ENCODE results near the gene ASTN2. TPM values are rescaled to one million over a fixed set of nuclear protein-coding genes. Genes with fewer than 3 reads are reported as not detected.

Gene ASTN2
- total RNA-seq, 1 donor from 2014 or later: 15.9 TPM

DNA sequence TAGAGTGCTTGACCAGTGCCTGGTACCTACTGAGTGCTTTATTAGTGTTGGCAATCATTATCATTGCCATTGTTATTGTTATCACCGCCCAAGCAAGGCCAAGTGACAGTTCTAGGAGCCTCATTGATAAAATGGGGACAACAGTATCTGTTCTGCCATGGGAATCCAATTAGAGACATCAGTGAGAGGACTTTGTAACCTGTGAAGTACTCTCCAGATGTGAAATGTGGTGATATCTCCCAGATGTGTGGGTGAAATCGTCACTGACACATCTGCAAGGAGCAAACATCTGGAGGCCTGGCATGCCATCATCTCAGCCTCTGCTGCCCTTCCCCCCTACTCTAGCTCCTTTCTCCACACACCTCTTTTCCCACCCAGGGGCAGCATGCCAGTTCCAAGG, 1000.5 kb downstream of the ASTN2 start:
- no peak overlapping the region for H3K27ac Mint-ChIP-seq
- H3K9me3 Mint-ChIP-seq: no peaks in the 10 kb centered on the region
- TF ChIP-seq, protein P1, sequence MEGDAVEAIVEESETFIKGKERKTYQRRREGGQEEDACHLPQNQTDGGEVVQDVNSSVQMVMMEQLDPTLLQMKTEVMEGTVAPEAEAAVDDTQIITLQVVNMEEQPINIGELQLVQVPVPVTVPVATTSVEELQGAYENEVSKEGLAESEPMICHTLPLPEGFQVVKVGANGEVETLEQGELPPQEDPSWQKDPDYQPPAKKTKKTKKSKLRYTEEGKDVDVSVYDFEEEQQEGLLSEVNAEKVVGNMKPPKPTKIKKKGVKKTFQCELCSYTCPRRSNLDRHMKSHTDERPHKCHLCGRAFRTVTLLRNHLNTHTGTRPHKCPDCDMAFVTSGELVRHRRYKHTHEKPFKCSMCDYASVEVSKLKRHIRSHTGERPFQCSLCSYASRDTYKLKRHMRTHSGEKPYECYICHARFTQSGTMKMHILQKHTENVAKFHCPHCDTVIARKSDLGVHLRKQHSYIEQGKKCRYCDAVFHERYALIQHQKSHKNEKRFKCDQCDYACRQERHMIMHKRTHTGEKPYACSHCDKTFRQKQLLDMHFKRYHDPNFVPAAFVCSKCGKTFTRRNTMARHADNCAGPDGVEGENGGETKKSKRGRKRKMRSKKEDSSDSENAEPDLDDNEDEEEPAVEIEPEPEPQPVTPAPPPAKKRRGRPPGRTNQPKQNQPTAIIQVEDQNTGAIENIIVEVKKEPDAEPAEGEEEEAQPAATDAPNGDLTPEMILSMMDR (conservative IDR thresholded peaks at IDR 0.05): no peak
- H3K27me3 Mint-ChIP-seq: no peaks in the 10 kb centered on the region
- H3K4me3 Mint-ChIP-seq: no peak overlapping the region
- DNase-seq (ENCODE audit: extremely low spot score, unreplicated experiment): no peak
- H3K36me3 Mint-ChIP-seq: no peaks in the 10 kb centered on the region
- H3K4me1 Mint-ChIP-seq (ENCODE audit: unreplicated experiment): peaks cover 8% of the 10 kb centered on the region

DNA sequence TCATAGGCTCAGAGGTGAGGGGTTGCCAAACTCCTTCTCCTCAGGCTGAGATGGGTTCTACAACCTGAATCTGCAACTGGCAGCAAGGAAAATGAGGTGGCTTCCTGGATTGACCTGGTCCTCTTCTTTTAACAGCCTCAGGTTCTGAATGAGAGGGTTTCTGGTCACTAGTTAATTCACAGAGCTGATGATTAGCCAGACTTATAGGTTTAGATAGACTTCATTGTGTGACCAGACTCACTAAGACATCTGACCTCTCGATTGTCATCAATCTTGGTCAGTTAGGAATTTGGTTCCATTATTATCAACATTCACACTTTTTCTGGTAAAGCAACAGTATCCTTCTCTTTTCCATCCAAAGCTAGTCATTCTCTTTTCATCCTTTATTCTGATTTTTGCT, 1003.4 kb downstream of the ASTN2 start:
- no peak overlapping the region for H3K27ac Mint-ChIP-seq
- TF ChIP-seq, protein P1 (conservative IDR thresholded peaks at IDR 0.05): no peak
- peaks cover 8% of the 10 kb centered on the region for H3K4me1 Mint-ChIP-seq (ENCODE audit: unreplicated experiment)
- DNase-seq (ENCODE audit: extremely low spot score, unreplicated experiment): no peak
- no peaks in the 10 kb centered on the region for H3K9me3 Mint-ChIP-seq
- H3K27me3 Mint-ChIP-seq: no peaks in the 10 kb centered on the region
- H3K36me3 Mint-ChIP-seq: no peaks in the 10 kb centered on the region
- H3K4me3 Mint-ChIP-seq: no peak overlapping the region

DNA sequence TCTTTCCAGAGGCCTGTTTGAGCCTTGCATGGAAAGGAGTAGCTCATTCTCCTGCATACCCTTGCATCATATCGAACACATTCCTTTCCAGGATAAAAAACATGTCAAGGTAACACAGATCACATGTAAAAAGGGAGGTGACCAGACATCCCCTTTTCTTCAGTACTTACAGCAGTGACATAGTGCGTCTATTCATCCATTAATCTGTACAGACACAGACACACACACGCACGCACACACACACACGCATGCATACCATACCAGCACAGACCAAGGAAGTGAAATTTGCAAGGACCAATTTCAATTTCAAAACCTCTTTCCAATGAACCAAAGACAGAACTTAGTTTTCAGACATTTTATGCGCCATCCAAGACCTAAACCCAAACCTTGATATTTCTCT, 1005.2 kb downstream of the ASTN2 start:
- DNase-seq (ENCODE audit: extremely low spot score, unreplicated experiment): no peak
- Mint-ChIP-seq H3K4me3 (no peak overlapping the region), H3K27ac (no peak overlapping the region), H3K36me3 (no peaks in the 10 kb centered on the region), H3K4me1 (ENCODE audit: unreplicated experiment) (peaks cover 2% of the 10 kb centered on the region), H3K9me3 (no peaks in the 10 kb centered on the region), H3K27me3 (no peaks in the 10 kb centered on the region)
- TF ChIP-seq, protein P1 (conservative IDR thresholded peaks at IDR 0.05): no peak

DNA sequence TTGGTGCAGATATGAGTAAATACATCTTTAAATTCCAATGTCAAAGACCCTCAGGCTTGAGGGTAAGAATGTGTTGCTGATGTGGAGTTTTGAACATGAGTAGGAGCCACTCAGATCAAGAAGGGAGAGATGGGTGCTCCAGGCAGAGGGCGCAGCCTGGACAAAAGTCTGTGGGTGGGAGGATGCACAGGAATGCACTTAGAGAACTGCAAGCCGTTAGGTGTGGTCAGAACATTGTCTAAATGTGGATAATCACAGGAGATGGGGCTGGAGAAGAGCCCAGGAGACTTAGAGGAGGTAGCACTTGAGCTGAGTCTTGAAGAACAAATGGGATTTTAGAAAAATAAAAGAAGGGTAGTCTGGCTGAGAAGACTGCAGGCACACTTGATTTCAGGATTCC, 1005.7 kb downstream of the ASTN2 start:
- no peak overlapping the region for H3K4me3 Mint-ChIP-seq
- no peaks in the 10 kb centered on the region for H3K9me3 Mint-ChIP-seq
- TF ChIP-seq, protein P1 (conservative IDR thresholded peaks at IDR 0.05): no peak
- no peaks in the 10 kb centered on the region for H3K4me1 Mint-ChIP-seq (ENCODE audit: unreplicated experiment)
- H3K27ac Mint-ChIP-seq: no peak overlapping the region
- no peaks in the 10 kb centered on the region for H3K36me3 Mint-ChIP-seq
- DNase-seq (ENCODE audit: extremely low spot score, unreplicated experiment): no peak
- no peaks in the 10 kb centered on the region for H3K27me3 Mint-ChIP-seq

DNA sequence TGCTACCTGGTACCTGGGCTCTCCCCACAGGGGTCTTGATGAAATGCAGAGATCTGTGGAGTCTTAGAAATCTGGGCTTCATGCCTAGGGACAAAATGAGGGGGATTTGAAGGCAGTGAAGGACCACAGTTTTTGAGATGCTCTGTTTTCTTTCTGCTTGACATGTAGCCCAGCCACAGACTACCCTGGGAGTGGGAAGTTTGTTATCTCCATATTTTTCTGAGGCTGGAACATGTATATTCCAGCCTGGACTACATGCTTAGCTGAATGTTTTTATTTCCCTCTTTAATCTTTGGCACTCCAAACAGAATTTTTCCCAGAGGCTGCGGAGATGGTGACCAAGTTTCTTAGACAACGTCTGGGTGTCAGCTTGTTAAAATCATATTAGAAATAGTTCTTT, 1008.4 kb downstream of the ASTN2 start:
- H3K4me1 Mint-ChIP-seq (ENCODE audit: unreplicated experiment): no peaks in the 10 kb centered on the region
- H3K4me3 Mint-ChIP-seq: no peak overlapping the region
- DNase-seq (ENCODE audit: extremely low spot score, unreplicated experiment): no peak
- TF ChIP-seq, protein P1 (conservative IDR thresholded peaks at IDR 0.05): no peak
- H3K36me3 Mint-ChIP-seq: no peaks in the 10 kb centered on the region
- no peaks in the 10 kb centered on the region for H3K27me3 Mint-ChIP-seq
- H3K27ac Mint-ChIP-seq: no peak overlapping the region
- no peaks in the 10 kb centered on the region for H3K9me3 Mint-ChIP-seq

DNA sequence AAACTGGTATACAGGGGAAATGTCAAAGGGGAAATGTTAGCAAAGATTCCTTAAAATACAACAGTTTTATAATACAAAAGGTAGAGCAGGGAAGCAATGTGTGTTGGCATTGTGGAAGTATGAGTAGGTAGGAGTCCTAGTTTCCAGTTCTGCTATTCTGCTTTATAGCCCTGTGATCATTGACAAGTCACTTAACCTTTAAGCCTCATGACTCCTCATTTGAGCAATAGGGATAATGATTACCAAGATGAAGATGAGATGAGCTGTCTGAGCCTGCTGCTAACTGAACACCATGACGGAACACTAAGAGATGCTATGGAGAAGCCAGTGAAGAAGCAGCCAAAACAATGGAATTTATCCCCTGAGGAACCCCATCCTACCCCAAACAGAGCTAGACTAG, 1009.5 kb downstream of the ASTN2 start:
- H3K36me3 Mint-ChIP-seq: no peaks in the 10 kb centered on the region
- no peak overlapping the region for H3K27ac Mint-ChIP-seq
- no peaks in the 10 kb centered on the region for H3K9me3 Mint-ChIP-seq
- no peak for DNase-seq (ENCODE audit: extremely low spot score, unreplicated experiment)
- TF ChIP-seq, protein P1 (conservative IDR thresholded peaks at IDR 0.05): no peak
- H3K4me1 Mint-ChIP-seq (ENCODE audit: unreplicated experiment): no peaks in the 10 kb centered on the region
- H3K4me3 Mint-ChIP-seq: no peak overlapping the region
- no peaks in the 10 kb centered on the region for H3K27me3 Mint-ChIP-seq
